Kasumi-1 (cell line): ENCODE data around the gene SPTBN1.
A peak's percentile ranks its signal among the peaks of the same experiment; 100 is the strongest.
"Not testable (repeated sequence)": the region's sequence is repeated elsewhere in the genome, so short reads cannot be mapped to it uniquely, and the experiment has no call there.

ENCODE experiments used
- DNase-seq, 2 experiments: peaks; one replicate each; lab custom pipeline; 2025; lab: John Stamatoyannopoulos, UW

The SPTBN1 gene

DNA sequence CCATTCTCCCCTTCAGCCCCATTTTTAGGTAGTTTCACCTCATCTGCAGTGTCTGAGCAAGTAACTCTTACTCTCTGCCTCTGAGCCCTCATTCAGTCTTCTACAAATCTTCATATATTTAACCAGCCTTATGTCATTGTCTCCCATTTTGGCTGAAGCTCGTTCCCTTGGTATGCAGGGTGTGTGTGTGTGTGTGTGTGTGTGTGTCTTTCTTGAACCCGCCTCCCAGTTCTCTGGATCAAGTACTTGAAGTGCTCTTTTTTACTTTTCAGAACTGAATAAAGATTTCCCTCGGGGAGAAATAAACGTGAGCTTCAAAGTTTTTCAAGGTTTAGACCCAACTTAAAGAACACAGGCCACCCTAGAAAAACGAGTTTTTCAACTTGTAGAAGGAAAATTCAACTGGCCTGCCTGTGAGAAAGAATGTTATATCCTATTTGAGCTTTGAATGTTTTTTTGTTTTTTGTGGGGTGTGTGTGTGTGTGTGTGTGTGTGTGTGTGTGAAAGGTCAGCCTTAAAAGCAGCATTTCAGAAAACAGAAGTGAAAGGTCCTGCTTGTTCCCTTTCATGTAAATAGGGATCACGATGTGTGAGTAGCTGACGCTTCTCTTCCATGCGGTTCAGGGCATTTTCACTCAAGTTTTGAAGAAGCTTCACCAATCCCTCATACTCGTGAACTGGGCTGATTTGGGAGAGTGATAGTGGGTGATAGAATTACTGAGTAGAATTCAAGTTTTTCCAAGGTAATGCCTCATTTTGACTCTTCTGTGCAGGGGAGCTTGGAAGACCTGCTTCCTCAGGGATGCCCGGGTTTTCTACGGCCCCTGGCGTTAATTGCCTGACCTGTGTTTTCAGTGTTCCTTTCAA, 216.7 kb downstream of the SPTBN1 start:
- no peak for DNase-seq

DNA sequence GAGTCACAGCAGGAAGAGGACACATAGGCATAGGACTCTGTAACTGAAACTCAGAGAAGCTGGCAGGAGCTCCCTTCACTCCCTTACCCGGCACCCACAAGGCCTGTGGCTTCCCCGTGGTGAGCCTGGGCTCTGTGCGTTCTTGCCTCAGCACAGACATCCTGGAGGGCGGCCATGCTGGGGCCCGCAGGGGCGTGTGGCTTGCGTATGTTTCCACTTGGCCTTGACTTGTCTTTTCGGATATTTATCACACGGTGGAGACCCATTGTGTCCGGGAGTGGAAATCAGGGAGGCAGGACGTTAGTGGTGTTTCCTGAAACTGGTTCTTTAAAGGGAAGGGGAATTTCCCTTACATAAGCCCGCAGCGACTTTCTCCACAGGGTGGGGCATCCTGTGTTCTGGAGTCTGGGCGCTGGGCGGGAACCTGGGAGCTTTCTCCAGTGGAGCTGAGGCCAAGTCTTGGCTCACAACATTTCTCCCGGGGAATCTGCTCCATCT, 217.4 kb downstream of the SPTBN1 start:
- peak; percentile 10 to 42 for DNase-seq

- DNase-seq: no peak
Observed at GRCh38 chr2:54675281-54675680, 219.2 kb downstream of the SPTBN1 start.

DNA sequence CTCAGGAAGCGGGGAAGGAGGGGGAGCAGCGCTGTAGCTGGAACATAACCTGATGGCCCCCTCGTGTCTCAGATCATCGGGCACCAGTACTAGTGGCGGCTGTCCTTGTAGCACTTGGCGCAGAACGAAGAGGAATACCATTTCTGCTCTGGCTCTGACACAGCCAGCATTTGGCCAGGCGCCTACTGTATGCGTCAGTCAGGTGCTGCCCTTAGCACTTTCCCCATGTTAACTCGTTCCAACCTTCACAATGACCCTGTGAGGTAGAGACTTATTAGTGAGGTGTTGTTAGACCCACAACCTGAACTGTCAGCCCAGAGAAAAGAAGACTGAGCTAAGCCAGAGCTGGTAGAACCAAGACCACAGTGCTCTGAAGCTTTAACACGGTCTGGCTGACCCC, 219.6 kb downstream of the SPTBN1 start:
- DNase-seq: no peak

- no peak for DNase-seq
Observed at GRCh38 chr2:54676656-54677055, 220.5 kb downstream of the SPTBN1 start.

- DNase-seq: no peak
Observed at GRCh38 chr2:54677476-54678265, 221.5 kb downstream of the SPTBN1 start.

DNA sequence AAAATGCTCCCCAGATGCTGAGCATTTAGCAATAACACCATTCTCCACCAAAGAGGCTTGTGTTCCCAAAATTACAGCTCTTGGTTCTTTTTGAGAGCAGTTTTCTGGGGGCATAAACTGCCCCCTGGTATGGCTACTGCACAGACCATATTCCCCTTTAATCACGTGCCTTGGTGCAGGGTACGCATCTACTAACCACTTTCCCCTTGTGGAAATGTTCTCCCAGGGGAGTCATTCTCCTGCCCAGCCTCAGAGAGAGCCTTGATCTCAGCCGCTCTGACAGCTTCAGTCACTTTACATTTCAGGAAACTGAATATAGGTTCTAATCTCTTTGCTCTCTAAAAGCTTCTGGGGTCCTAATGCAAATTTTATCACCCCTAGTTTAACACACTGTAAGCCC, 222.6 kb downstream of the SPTBN1 start:
- DNase-seq: no peak

GRCh38 chr2:54680397-54681041, 224.4 kb downstream of the SPTBN1 start:
- peak; percentile 6 to 32 for DNase-seq

DNA sequence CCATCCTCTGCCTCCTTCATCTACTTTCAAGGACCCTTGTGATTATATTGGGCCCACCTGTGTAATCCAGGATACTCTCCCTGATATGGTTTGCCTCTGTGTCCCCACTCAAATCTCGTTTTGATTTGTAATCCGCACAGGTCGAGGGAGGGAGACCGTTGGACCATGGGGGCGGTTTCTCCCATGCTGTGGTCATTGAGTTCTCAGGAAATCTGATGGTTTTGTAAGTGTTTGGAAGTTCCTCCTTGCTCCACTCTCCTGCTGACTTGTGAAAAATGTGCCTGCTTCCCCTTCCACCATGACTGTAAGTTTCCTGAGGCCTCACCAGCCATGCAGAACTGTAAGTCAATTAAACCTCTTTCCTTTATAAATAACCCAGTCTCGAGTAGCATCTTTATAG, 225.3 kb downstream of the SPTBN1 start:
- DNase-seq: no peak

DNA sequence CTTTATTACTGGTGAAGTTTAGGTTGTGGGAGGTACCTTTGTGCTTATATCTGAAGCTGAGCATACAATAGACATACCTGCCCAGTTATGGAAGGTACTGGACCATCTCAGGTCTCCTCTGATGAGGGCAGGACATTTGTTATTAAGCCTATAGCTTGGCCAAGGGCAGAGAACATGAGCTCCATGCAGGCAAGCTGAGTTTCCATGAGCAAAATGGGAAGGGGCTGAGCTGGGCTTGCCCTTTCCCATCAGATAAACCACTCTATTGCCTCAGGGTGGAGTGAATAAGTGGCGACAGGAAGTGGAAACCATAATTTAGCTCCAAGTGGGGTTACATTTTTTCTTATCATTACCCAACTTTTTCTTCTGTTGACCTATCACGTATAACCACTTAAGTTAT, 227.5 kb downstream of the SPTBN1 start:
- no peak for DNase-seq

DNA sequence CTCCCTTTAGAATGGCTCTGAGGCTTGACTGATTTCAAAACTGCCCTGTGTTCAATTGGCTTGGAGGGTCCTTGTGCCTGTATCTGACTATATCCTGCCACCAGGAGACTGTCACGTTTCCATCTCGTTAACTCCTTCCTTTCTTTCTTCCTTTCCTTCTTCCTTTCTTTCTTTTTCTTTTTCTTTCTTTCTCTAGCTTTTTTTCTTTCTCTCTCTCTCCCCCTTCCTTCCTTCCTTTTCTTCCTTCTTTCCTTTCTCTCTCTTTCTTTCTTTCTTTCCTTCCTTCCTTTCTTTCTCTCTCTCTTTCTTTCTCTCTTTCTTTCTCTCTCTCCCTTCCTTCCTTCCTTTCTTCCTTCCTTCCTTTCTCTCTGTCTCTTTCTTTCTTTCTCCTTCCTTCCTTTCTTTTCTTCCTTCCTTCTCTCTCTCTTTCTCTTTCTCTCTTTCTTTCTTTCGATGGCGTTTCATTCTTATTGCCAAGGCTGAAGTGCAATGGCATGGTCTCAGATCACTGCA, 229.2 kb downstream of the SPTBN1 start:
- no peak for DNase-seq

DNA sequence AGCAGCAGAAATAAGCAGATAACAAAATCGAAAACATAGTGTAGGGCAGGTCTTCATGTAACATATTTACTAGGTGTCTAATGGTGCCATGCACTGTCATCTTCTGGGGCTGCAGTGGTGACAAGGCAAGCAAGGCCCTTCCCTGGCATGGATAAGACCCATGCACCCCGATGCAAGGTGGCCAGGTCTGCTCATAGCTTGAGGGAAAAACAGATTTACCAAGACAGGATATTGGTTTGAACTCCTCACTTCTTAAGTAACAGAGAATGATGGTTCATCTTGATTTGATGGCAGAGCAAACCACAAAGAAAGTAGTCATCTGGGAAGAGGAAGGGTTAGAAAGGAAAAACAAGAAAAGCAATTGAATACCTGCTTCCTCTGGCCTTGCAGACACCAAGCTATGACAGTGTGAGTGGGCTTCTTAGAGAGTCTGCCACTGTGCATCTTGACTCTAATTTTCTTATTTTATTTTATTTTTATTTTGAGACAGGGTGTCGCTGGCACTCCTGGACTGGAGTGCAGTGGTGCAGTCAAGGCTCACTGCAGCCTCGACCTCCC, 231.5 kb downstream of the SPTBN1 start:
- no peak for DNase-seq

GRCh38 chr2:54691445-54692135, 235.5 kb downstream of the SPTBN1 start:
- DNase-seq: no peak

DNA sequence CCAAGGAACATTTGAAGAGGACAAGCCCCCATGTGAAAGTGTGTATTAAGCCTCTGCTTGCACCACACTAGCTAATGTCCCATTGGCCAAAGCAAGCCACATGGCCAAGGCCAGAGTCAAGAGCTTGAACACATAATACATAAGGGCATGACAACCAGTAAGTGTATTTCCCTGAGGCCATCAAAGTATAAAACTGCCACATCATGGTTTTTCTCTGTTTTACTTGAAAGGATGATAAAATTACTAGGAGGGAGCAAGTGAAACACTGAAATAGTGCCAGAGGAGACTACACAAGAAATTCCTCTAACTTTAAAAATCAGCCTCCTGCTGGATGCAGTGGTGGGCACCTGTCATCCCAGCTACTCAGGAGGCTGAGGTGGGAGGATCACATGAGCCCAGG, 236.4 kb downstream of the SPTBN1 start:
- DNase-seq: no peak

DNA sequence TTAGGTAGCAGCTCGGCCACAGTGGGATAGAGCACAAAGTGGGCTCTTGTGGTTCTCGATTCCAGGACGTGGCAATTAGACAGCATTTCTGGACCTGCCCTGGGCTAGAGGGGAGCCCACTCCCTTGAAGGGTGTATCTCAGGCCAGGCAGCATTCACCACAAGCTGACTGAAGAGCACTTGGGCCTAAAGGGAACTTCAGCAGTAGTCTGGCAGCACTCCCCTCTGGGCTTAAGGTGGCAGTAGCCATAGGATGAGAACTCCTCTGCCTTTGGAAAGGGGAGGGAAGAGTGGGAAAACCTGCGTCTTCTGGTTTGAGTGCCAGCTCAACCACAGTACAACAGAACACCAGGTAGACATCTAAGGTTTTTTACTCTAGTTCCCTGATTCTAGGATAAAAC, 239.3 kb downstream of the SPTBN1 start:
- DNase-seq: no peak

DNA sequence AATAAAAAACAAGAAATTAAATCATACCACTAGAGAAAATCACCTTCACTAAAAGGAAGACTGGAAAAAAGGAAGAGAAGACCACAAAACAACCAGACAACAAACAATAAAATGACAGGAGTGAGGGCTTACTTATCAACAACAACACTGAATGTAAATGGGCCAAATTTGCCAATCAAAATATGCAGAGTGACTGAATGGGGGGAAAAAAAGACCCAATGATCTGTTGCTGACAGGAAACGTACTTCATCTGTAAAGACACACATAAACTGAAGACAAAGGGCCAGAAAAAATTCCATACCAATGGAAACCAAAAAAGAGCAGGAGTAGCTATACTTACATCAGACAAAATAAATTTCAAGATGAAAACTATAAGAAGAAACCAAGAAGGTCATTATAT, 241.8 kb downstream of the SPTBN1 start:
- no peak for DNase-seq

DNA sequence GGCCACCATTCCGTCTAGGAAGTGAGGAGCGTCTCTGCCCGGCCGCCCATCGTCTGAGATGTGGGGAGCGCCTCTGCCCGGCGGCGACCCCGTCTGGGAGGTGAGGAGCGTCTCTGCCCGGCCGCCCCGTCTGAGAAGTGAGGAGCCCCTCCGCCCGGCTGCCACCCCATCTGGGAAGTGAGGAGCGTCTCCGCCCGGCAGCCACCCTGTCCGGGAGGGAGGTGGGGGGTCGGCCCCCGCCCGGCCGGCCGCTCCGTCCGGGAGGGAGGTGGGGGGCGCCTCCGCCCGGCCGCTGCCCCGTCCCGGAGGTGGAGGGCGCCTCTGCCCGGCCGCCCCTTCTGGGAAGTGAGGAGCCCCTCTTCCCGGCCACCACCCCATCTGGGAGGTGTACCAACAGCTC, 242.8 kb downstream of the SPTBN1 start:
- DNase-seq: not testable (repeated sequence)

DNA sequence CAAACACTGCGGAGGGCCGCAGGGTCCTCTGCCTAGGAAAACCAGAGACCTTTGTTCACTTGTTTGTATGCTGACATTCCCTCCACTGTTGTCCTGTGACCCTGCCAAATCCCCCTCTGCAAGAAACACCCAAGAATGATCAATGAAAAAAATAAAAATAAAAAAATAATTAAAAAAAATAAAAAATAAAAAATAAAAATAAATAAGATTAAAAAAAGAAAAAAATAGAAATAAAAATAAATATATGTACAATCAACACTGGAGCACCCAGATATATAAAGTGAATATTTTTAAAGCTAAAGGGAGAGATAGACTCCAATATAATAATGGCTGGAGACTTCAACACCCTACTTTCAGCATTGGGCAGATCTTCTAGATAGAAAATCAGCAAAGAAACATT, 243.5 kb downstream of the SPTBN1 start:
- no peak for DNase-seq

- no peak for DNase-seq
Observed at GRCh38 chr2:54701029-54701428, 244.9 kb downstream of the SPTBN1 start.

DNA sequence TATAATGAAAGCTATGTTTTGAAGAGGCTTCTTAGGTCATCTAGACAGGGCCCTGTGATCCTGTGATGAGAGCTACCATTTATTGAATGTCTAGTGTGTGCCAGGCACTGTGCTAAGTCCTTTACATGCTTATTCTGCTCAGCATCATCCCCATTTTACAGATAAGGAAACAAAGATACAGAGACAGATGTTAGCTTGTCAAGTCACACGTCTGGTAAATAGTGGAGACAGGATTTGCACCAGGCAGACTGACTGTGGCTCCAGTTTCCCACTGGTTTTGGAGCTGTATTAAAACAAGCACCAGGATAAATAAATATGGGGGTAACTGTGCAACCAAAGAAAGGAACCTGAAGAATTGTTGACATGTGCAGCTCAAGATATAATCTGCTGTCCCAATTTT, 248.1 kb downstream of the SPTBN1 start:
- DNase-seq: no peak
